ENCODE data around the gene HSD17B14. TPM values are rescaled to one million over a fixed set of nuclear protein-coding genes. Genes with fewer than 3 reads are reported as not detected.

Gene HSD17B14
- total and polyA plus RNA-seq, 2 of the 8 experiments (the other 6 are each of a cell fraction or from before 2014, with no cell fraction given) = 8.4 to 25.5 TPM

DNA sequence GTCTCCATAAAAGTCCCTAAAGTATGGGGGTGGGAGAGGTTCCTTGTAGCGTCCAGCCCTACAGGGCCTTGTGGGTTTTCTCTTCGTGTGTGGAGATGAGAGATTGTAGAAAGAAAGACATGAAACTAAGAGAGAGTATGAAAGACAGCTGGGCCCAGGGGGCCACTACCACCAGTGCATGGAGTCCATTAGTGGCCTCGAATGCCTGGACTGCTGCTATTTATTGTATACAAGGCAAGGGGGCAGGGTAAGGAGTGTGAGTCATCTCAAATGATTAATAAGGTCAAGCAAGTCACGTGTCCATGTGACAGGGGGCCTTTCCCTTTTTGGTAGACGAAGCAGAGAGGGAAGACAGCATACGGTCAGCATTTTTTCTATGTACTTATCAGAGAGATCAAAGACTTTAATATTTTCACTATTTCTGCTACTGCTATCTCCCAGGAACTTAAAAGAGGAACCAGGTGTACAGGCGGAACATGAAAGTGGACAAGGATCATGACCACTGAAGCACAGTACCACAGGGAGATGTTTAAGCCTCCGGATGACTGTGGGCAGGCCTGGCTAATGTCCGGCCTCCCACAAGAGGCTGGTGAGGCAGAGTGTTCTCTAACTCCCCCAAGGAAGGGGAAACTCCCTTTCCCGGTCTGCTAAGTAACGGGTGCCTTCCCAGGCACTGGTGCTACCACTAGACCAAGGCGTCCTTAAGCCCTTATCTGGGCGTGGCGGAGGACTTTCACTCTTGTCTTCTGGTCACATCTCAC lies 55.5 kb downstream of the HSD17B14 start (continued):
- TF ChIP-seq, protein P1, sequence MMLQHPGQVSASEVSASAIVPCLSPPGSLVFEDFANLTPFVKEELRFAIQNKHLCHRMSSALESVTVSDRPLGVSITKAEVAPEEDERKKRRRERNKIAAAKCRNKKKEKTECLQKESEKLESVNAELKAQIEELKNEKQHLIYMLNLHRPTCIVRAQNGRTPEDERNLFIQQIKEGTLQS (IDR thresholded peaks at IDR 0.05; ENCODE audit: insufficient read depth, low read depth, low read length) = no peak
- TF ChIP-seq RFX5 (IDR thresholded peaks at IDR 0.05; ENCODE audit: borderline replicate concordance, low read depth, low read length) = no peak
- no peak for TF ChIP-seq CHD2 (IDR thresholded peaks at IDR 0.05; ENCODE audit: low read length)
- no peak for TF ChIP-seq RBBP5 (IDR thresholded peaks at IDR 0.05; ENCODE audit: borderline replicate concordance, low read depth, low read length)
- TF ChIP-seq SUZ12 (IDR thresholded peaks at IDR 0.05; ENCODE audit: low read length) = no peak
- TF ChIP-seq, protein P2, sequence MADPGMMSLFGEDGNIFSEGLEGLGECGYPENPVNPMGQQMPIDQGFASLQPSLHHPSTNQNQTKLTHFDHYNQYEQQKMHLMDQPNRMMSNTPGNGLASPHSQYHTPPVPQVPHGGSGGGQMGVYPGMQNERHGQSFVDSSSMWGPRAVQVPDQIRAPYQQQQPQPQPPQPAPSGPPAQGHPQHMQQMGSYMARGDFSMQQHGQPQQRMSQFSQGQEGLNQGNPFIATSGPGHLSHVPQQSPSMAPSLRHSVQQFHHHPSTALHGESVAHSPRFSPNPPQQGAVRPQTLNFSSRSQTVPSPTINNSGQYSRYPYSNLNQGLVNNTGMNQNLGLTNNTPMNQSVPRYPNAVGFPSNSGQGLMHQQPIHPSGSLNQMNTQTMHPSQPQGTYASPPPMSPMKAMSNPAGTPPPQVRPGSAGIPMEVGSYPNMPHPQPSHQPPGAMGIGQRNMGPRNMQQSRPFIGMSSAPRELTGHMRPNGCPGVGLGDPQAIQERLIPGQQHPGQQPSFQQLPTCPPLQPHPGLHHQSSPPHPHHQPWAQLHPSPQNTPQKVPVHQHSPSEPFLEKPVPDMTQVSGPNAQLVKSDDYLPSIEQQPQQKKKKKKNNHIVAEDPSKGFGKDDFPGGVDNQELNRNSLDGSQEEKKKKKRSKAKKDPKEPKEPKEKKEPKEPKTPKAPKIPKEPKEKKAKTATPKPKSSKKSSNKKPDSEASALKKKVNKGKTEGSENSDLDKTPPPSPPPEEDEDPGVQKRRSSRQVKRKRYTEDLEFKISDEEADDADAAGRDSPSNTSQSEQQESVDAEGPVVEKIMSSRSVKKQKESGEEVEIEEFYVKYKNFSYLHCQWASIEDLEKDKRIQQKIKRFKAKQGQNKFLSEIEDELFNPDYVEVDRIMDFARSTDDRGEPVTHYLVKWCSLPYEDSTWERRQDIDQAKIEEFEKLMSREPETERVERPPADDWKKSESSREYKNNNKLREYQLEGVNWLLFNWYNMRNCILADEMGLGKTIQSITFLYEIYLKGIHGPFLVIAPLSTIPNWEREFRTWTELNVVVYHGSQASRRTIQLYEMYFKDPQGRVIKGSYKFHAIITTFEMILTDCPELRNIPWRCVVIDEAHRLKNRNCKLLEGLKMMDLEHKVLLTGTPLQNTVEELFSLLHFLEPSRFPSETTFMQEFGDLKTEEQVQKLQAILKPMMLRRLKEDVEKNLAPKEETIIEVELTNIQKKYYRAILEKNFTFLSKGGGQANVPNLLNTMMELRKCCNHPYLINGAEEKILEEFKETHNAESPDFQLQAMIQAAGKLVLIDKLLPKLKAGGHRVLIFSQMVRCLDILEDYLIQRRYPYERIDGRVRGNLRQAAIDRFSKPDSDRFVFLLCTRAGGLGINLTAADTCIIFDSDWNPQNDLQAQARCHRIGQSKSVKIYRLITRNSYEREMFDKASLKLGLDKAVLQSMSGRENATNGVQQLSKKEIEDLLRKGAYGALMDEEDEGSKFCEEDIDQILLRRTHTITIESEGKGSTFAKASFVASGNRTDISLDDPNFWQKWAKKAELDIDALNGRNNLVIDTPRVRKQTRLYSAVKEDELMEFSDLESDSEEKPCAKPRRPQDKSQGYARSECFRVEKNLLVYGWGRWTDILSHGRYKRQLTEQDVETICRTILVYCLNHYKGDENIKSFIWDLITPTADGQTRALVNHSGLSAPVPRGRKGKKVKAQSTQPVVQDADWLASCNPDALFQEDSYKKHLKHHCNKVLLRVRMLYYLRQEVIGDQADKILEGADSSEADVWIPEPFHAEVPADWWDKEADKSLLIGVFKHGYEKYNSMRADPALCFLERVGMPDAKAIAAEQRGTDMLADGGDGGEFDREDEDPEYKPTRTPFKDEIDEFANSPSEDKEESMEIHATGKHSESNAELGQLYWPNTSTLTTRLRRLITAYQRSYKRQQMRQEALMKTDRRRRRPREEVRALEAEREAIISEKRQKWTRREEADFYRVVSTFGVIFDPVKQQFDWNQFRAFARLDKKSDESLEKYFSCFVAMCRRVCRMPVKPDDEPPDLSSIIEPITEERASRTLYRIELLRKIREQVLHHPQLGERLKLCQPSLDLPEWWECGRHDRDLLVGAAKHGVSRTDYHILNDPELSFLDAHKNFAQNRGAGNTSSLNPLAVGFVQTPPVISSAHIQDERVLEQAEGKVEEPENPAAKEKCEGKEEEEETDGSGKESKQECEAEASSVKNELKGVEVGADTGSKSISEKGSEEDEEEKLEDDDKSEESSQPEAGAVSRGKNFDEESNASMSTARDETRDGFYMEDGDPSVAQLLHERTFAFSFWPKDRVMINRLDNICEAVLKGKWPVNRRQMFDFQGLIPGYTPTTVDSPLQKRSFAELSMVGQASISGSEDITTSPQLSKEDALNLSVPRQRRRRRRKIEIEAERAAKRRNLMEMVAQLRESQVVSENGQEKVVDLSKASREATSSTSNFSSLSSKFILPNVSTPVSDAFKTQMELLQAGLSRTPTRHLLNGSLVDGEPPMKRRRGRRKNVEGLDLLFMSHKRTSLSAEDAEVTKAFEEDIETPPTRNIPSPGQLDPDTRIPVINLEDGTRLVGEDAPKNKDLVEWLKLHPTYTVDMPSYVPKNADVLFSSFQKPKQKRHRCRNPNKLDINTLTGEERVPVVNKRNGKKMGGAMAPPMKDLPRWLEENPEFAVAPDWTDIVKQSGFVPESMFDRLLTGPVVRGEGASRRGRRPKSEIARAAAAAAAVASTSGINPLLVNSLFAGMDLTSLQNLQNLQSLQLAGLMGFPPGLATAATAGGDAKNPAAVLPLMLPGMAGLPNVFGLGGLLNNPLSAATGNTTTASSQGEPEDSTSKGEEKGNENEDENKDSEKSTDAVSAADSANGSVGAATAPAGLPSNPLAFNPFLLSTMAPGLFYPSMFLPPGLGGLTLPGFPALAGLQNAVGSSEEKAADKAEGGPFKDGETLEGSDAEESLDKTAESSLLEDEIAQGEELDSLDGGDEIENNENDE (IDR thresholded peaks at IDR 0.05; ENCODE audit: insufficient replicate concordance, low read length) = no peak
- TF ChIP-seq GTF2F1 (IDR thresholded peaks at IDR 0.05; ENCODE audit: borderline replicate concordance, low read depth, low read length) = no peak
- no peak for TF ChIP-seq BCL11A (IDR thresholded peaks at IDR 0.05; ENCODE audit: low read depth in 2 of 2, low read length in 2 of 2)

Data from H1 (cell line).